OCI-LY1 (cell line): Measurements from ENCODE around the gene CSNK1D.

Source experiments
- H2AFZ ChIP-seq: fragments of 200-600 bp; sonication (generic), shearing (Covaris generic); 2 replicates; pipeline ENCODE4 v1.6.0; 2014; ENCODE audit warnings: antibody characterized with exemption, mild to moderate bottlenecking, low read length
- H3F3A ChIP-seq: fragments of 200-600 bp; sonication (generic), shearing (Covaris generic); 2 replicates; pipeline ENCODE4 v1.6.0; 2014; ENCODE audit warnings: mild to moderate bottlenecking, antibody characterized with exemption, low read length, moderate library complexity; ENCODE audit not compliant: insufficient read depth
- H3K27ac ChIP-seq: fragments of 200-600 bp; sonication (generic); 2 replicates; pipeline ENCODE4 v1.5.1; 2014; ENCODE audit warnings: low read length, mixed run types, mild to moderate bottlenecking, low read depth; ENCODE audit not compliant: poor library complexity, severe bottlenecking
- H3K27me3 ChIP-seq: fragments of 200-600 bp; sonication (generic); 2 replicates; pipeline ENCODE4 v1.6.0; 2014; ENCODE audit warnings: antibody characterized with exemption, mild to moderate bottlenecking, low read length, moderate library complexity; ENCODE audit not compliant: insufficient read depth
- H3K36me3 ChIP-seq: fragments of 200-600 bp; sonication (generic); 2 replicates; pipeline ENCODE4 v1.6.1; 2014; ENCODE audit warnings: mild to moderate bottlenecking, antibody characterized with exemption, low read length, moderate library complexity, mixed read lengths; ENCODE audit not compliant: insufficient read depth
- H3K4me1 ChIP-seq: fragments of 200-600 bp; sonication (generic); 2 replicates; pipeline ENCODE4 v1.5.1; 2014; ENCODE audit warnings: mild to moderate bottlenecking, low read length, moderate library complexity; ENCODE audit not compliant: insufficient read depth, severe bottlenecking
- H3K4me2 ChIP-seq: fragments of 200-600 bp; sonication (generic), shearing (Covaris generic); 2 replicates; pipeline ENCODE4 v1.6.1; 2014; ENCODE audit warnings: low read length
- H3K4me3 ChIP-seq: fragments of 200-600 bp; sonication (generic); 2 replicates; pipeline ENCODE4 v1.5.1; 2014; ENCODE audit warnings: low read length, low read depth, mild to moderate bottlenecking, mixed read lengths; ENCODE audit not compliant: poor library complexity, severe bottlenecking
- H3K79me2 ChIP-seq: fragments of 200-600 bp; shearing (Covaris generic); 2 replicates; pipeline ENCODE4 v1.6.1; 2016; ENCODE audit warnings: mixed run types, low read length, mixed read lengths; ENCODE audit not compliant: insufficient read depth
- H3K9ac ChIP-seq: fragments of 200-600 bp; sonication (generic), shearing (Covaris generic); 2 replicates; pipeline ENCODE4 v1.6.1; 2014; ENCODE audit warnings: mild to moderate bottlenecking, low read length, mixed read lengths
- H3K9me2 ChIP-seq: fragments of 200-600 bp; sonication (generic), shearing (Covaris generic); 2 replicates; pipeline ENCODE4 v1.6.1; 2014; ENCODE audit warnings: low read depth, mild to moderate bottlenecking, low read length, mixed read lengths
- H3K9me3 ChIP-seq: fragments of 200-600 bp; shearing (Covaris generic); 2 replicates; pipeline ENCODE4 v1.6.1; 2014; ENCODE audit warnings: low read length, mixed read lengths
- H4K20me1 ChIP-seq: fragments of 200-600 bp; sonication (generic), shearing (Covaris generic); 2 replicates; pipeline ENCODE4 v1.6.0; 2016; ENCODE audit warnings: mild to moderate bottlenecking, low read length; ENCODE audit not compliant: insufficient read depth
- CTCF ChIP-seq: fragments of 200-600 bp; sonication (generic), shearing (Covaris generic); IDR thresholded peaks from 2 replicates; pipeline ENCODE4 v1.5.1; 2017; ENCODE audit warnings: mild to moderate bottlenecking, antibody characterized with exemption, low read length, moderate library complexity, mixed read lengths
- EZH2 ChIP-seq: fragments of 200-600 bp; sonication (generic), shearing (Covaris generic); IDR thresholded peaks from 2 replicates; pipeline ENCODE4 v1.8.0; 2017; ENCODE audit warnings: borderline replicate concordance, mixed run types, mild to moderate bottlenecking, antibody characterized with exemption, low read length, moderate library complexity, mixed read lengths

The CSNK1D gene

GRCh38 chr17:82310877-82311276 is 37.4 kb upstream of the CSNK1D start:
- Histone ChIP-seq H3K4me2 (no peak overlapping the region), H3K9me3 (no peaks in the 10 kb centered on the region), H3K79me2 (no peaks in the 10 kb centered on the region), H3K4me3 (no peak overlapping the region), H3K9ac (no peak overlapping the region), H3F3A (no peaks in the 10 kb centered on the region), H3K27me3 (peaks cover 14% of the 10 kb centered on the region; the same call in 1 of the 2 replicates), H4K20me1 (no peaks in the 10 kb centered on the region), H2AFZ (no peak overlapping the region), H3K4me1 (no peaks in the 10 kb centered on the region), H3K9me2 (no peaks in the 10 kb centered on the region), H3K36me3 (no peaks in the 10 kb centered on the region), H3K27ac (no peak overlapping the region)
- TF ChIP-seq CTCF (no peak), EZH2 (no peak)

- Histone ChIP-seq H3K9me2 (no peaks in the 10 kb centered on the region), H3K27me3 (peaks cover 18% of the 10 kb centered on the region; the same call in 1 of the 2 replicates), H4K20me1 (no peaks in the 10 kb centered on the region), H3K9me3 (no peaks in the 10 kb centered on the region), H2AFZ (no peak overlapping the region), H3K4me1 (no peaks in the 10 kb centered on the region), H3K9ac (no peak overlapping the region), H3K4me2 (no peak overlapping the region), H3K27ac (no peak overlapping the region), H3K36me3 (no peaks in the 10 kb centered on the region), H3F3A (no peaks in the 10 kb centered on the region), H3K4me3 (no peak overlapping the region), H3K79me2 (no peaks in the 10 kb centered on the region)
- TF ChIP-seq CTCF (no peak), EZH2 (no peak)
Measured at GRCh38 chr17:82309656-82310570, 36.4 kb upstream of the CSNK1D start.

GRCh38 chr17:82305727-82306300 is 32.3 kb upstream of the CSNK1D start:
- Histone ChIP-seq H3K9me2 (no peaks in the 10 kb centered on the region), H3K36me3 (no peaks in the 10 kb centered on the region), H3K9ac (no peak overlapping the region), H3K79me2 (no peaks in the 10 kb centered on the region), H3K27me3 (peaks cover 12% of the 10 kb centered on the region; the same call in 1 of the 2 replicates), H3K4me2 (no peak overlapping the region), H2AFZ (no peak overlapping the region), H3K9me3 (no peaks in the 10 kb centered on the region), H3F3A (no peaks in the 10 kb centered on the region), H3K4me3 (no peak overlapping the region), H3K4me1 (no peaks in the 10 kb centered on the region), H3K27ac (no peak overlapping the region), H4K20me1 (no peaks in the 10 kb centered on the region)
- TF ChIP-seq CTCF (no peak), EZH2 (no peak)
